ENCODE results near the gene TMEM94.
"Not testable (repeated sequence)": the region's sequence is repeated elsewhere in the genome, so short reads cannot be mapped to it uniquely, and the experiment has no call there.

TMEM94 gene

GRCh38 chr17:75456417-75457046 is at the start of gene TMEM94:
TSS of gene TMEM94 (plus strand) at chr17:75456635. CDS start at chr17:75471906, 15,271 bp downstream.
- DNase-seq: peak; percentile 97

GRCh38 chr17:75407655-75408352 is 48.6 kb upstream of the TMEM94 start:
- DNase-seq: no peak

- no peak for DNase-seq
These were observed 46.3 kb upstream of the TMEM94 start for GRCh38 chr17:75410141-75410540.

- no peak for DNase-seq
These were observed 44.9 kb upstream of the TMEM94 start for GRCh38 chr17:75411328-75412067.

- DNase-seq: peak; percentile 48
These were observed 43.7 kb upstream of the TMEM94 start for GRCh38 chr17:75412455-75413317.

GRCh38 chr17:75414488-75414887 is 41.9 kb upstream of the TMEM94 start:
- DNase-seq: no peak

GRCh38 chr17:75416006-75416405 is 40.4 kb upstream of the TMEM94 start:
- DNase-seq: no peak

GRCh38 chr17:75417054-75417580 is 39.3 kb upstream of the TMEM94 start:
- no peak for DNase-seq

- no peak for DNase-seq
These were observed 37.9 kb upstream of the TMEM94 start for GRCh38 chr17:75418531-75418930.

- no peak for DNase-seq
These were observed 27.6 kb upstream of the TMEM94 start for GRCh38 chr17:75428543-75429469.

- no peak for DNase-seq
These were observed 26.1 kb upstream of the TMEM94 start for GRCh38 chr17:75430159-75430974.

GRCh38 chr17:75433218-75433783 is 23.1 kb upstream of the TMEM94 start:
- DNase-seq: no peak

- DNase-seq: not testable (repeated sequence)
These were observed 22.0 kb upstream of the TMEM94 start for GRCh38 chr17:75434433-75434832.

GRCh38 chr17:75437404-75437803 is 19.0 kb upstream of the TMEM94 start:
- not testable (repeated sequence) for DNase-seq

GRCh38 chr17:75439287-75439686 is 17.1 kb upstream of the TMEM94 start:
- DNase-seq: no peak

- no peak for DNase-seq
These were observed 15.5 kb upstream of the TMEM94 start for GRCh38 chr17:75440738-75441448.

GRCh38 chr17:75442168-75443103 is 14.0 kb upstream of the TMEM94 start:
- DNase-seq: no peak

GRCh38 chr17:75445296-75445695 is 11.1 kb upstream of the TMEM94 start:
- DNase-seq: no peak

Data from NCI-H1694 treated with DMSO at 0.1 percent for 48 hours (cell line).